Naive thymus-derived CD4-positive, alpha-beta T cell (primary cell): ENCODE measurements around the gene ACAP2. TPM values are rescaled to one million over a fixed set of nuclear protein-coding genes. Genes with fewer than 3 reads are reported as not detected.

Experiments used
- ATAC-seq: fragments of 150-1000 bp; cut with Tn5 transposase; 2 replicates; pipeline ENCODE4 v1.10.0; 2021; ENCODE audit warnings: mild to moderate bottlenecking, moderate library complexity
- CTCF ChIA-PET: fragments of 350-600 bp; sonication (Branson Sonifier 250); formaldehyde crosslinking; loops from one replicate; lab custom pipeline; 2021; ENCODE audit warnings: antibody characterized with exemption; lab: Charles Lee
- POLR2A ChIA-PET: fragments of 350-600 bp; sonication (Branson Sonifier 250); formaldehyde crosslinking; loops from one replicate; lab custom pipeline; 2021; ENCODE audit warnings: antibody characterized with exemption, inconsistent platforms; lab: Charles Lee
- DNase-seq, 9 donors: peaks; one replicate each; pipeline versions ENCODE4 v3.0.0 to v3.0.0-alpha.2; 2020 to 2022; ENCODE audit warnings: mixed read lengths in 1 of 9
- H3K27ac ChIP-seq: one replicate; pipeline ENCODE4 v1.7.0; 2013; ENCODE audit warnings: mild to moderate bottlenecking, low read depth, low read length, moderate library complexity
- H3K27me3 ChIP-seq, 2 donors: one replicate each; pipeline ENCODE4 v1.7.0; 2013; ENCODE audit warnings: low read length in 2 of 2, mild to moderate bottlenecking in 2 of 2, moderate library complexity in 2 of 2; ENCODE audit not compliant: control insufficient read depth in 2 of 2, insufficient read depth in 2 of 2
- H3K36me3 ChIP-seq, 3 experiments: 1 replicate in 2 of 3; 2 replicates in 1 of 3; pipeline ENCODE4 v1.7.0; 2013; ENCODE audit warnings: low read length in 3 of 3, mild to moderate bottlenecking in 3 of 3, moderate library complexity in 1 of 3; ENCODE audit not compliant: insufficient read depth in 3 of 3, control insufficient read depth in 2 of 3
- H3K4me1 ChIP-seq, 2 donors: one replicate each; pipeline ENCODE4 v1.7.0; 2013; ENCODE audit warnings: low read length in 2 of 2, mild to moderate bottlenecking in 2 of 2, moderate library complexity in 1 of 2; ENCODE audit not compliant: control insufficient read depth in 2 of 2, insufficient read depth in 2 of 2
- H3K4me3 ChIP-seq: 2 replicates; pipeline ENCODE4 v1.7.0; 2013; ENCODE audit warnings: mild to moderate bottlenecking, low read length
- H3K9me3 ChIP-seq, 3 experiments: 1 replicate in 2 of 3; 2 replicates in 1 of 3; pipeline ENCODE4 v1.7.0; 2013; ENCODE audit warnings: low read length in 3 of 3; ENCODE audit not compliant: control insufficient read depth in 2 of 3
- H3K27ac Mint-ChIP-seq, 9 donors: one replicate each; pipeline ENCODE4 v1.8.0; 2020 to 2022; ENCODE audit warnings: mixed read lengths in 9 of 9, mild to moderate bottlenecking in 8 of 9, moderate library complexity in 5 of 9, inconsistent platforms in 2 of 9
- H3K27me3 Mint-ChIP-seq, 5 donors: one replicate each; pipeline ENCODE4 v1.8.0; 2021 to 2022; ENCODE audit warnings: mixed read lengths in 5 of 5, mild to moderate bottlenecking in 1 of 5
- H3K36me3 Mint-ChIP-seq, 5 donors: one replicate each; pipeline ENCODE4 v1.8.0; 2020 to 2022; ENCODE audit warnings: mixed read lengths in 5 of 5, mild to moderate bottlenecking in 3 of 5, inconsistent platforms in 1 of 5
- H3K4me1 Mint-ChIP-seq, 7 donors: one replicate each; pipeline ENCODE4 v1.8.0; 2020 to 2022; ENCODE audit warnings: mixed read lengths in 7 of 7, mild to moderate bottlenecking in 3 of 7, inconsistent platforms in 1 of 7
- H3K4me3 Mint-ChIP-seq, 10 donors: one replicate each; pipeline ENCODE4 v1.8.0; 2020 to 2022; ENCODE audit warnings: mild to moderate bottlenecking in 10 of 10, mixed read lengths in 10 of 10, moderate library complexity in 6 of 10, inconsistent platforms in 2 of 10
- H3K9me3 Mint-ChIP-seq, 11 donors: one replicate each; pipeline ENCODE4 v1.8.0; 2020 to 2022; ENCODE audit warnings: mixed read lengths in 11 of 11, mild to moderate bottlenecking in 4 of 11, inconsistent platforms in 1 of 11, moderate library complexity in 1 of 11
- intact Hi-C, 2 donors: fragments of 100-400 bp; cut with micrococcal nuclease; formaldehyde crosslinking; loops; one replicate each; pipeline ENCODE4 v1.15.1; 2023
- polyA plus RNA-seq, 2 donors: library from polyadenylated mRNA; unstranded; fragments of 300-500 nt; fragmentation: Illumina TruSeq; gene quantifications; one replicate each; pipeline ENCODE4 v1.2.3, GENCODE V29; 2021
- total RNA-seq, 6 experiments: library from RNA in 5 of 6; stranded (reverse) in 5 of 6; gene quantifications; 1 replicate in 5 of 6; 2 replicates in 1 of 6; pipeline ENCODE4 v1.2.3 and lab custom pipeline; 2021 to 2026

The ACAP2 gene
- total and polyA plus RNA-seq, 7 experiments from 2014 or later, result 40.1 to 111 (median 72.6) TPM

DNA sequence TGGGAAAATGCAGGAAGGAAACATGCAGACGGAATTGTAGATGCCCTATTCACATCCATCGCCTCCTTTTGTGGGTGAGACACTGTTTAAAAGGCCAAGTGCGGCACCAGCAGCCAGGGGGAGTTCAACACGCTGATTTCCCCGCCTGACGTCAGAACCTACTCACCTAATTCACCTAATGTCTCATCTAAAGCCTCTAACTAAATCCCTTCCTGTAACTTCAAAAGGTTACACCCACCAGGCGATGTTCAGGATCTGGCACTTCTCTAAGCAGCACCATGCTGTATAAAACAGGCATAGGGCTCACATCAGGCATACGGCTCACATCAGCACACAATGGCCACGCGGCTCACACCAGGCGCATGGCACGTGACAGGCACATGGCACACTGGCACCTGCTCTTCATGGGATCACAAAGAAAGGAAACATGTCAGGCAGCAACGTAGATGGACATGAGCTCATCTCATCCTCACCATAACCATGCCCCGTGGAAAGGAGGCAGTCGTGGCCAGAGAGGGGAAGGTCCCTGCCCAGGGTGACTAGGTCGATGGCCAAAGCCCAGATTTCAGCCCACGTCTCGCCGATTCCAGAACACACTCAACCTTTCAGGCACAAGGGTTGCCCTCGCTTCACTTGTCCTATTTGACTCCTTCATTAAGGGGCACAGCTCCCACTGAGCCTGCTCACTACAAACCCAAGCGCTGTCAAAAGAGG is 193.6 kb downstream of the ACAP2 start:
- peaks cover 0 to 2% (median 0%) of the 10 kb centered on the region in 11 donors for H3K9me3 Mint-ChIP-seq
- no peak overlapping the region for H3K4me3 ChIP-seq
- H3K27ac ChIP-seq, result no peak overlapping the region
- peaks cover 0 to 5% of the 10 kb centered on the region in 2 donors for H3K4me1 ChIP-seq
- no peaks in the 10 kb centered on the region for H3K9me3 ChIP-seq
- peaks cover 7 to 20% (median 13%) of the 10 kb centered on the region in 7 donors for H3K4me1 Mint-ChIP-seq
- ChIA-PET CTCF (no interaction called here), POLR2A (no interaction called here)
- no peak overlapping the region for H3K4me3 Mint-ChIP-seq
- DNase-seq (peak in 1 of 9 donors; percentile 12), ATAC-seq (no peak)
- H3K27me3 ChIP-seq, result no peaks in the 10 kb centered on the region
- intact Hi-C loops, result no loop called here
- H3K36me3 ChIP-seq, result no peaks in the 10 kb centered on the region
- peaks cover 0 to 26% (median 18%) of the 10 kb centered on the region in 5 donors for H3K36me3 Mint-ChIP-seq
- H3K27me3 Mint-ChIP-seq, result no peaks in the 10 kb centered on the region
- peak overlapping the region in 1 of 9 donors; percentile 28 for H3K27ac Mint-ChIP-seq

- Mint-ChIP-seq H3K36me3 (peaks cover 0 to 26% (median 18%) of the 10 kb centered on the region in 5 donors), H3K27ac (no peak overlapping the region), H3K9me3 (peaks cover 0 to 2% (median 0%) of the 10 kb centered on the region in 11 donors), H3K27me3 (no peaks in the 10 kb centered on the region), H3K4me3 (no peak overlapping the region), H3K4me1 (peaks cover 7 to 20% (median 13%) of the 10 kb centered on the region in 7 donors)
- Histone ChIP-seq H3K4me3 (no peak overlapping the region), H3K27ac (no peak overlapping the region), H3K4me1 (peaks cover 0 to 5% of the 10 kb centered on the region in 2 donors), H3K9me3 (no peaks in the 10 kb centered on the region), H3K36me3 (no peaks in the 10 kb centered on the region), H3K27me3 (no peaks in the 10 kb centered on the region)
- ATAC-seq (no peak), DNase-seq (no peak)
- ChIA-PET POLR2A (no interaction called here), CTCF (no interaction called here)
- intact Hi-C loops, result no loop called here
Observed at GRCh38 chr3:195248281-195248680, 194.5 kb downstream of the ACAP2 start.

- CTCF ChIA-PET, result no interaction called here
- H3K36me3 ChIP-seq, result no peaks in the 10 kb centered on the region
- intact Hi-C loops, result no loop called here
- Mint-ChIP-seq H3K27me3 (no peaks in the 10 kb centered on the region), H3K9me3 (peaks cover 0 to 4% (median 0%) of the 10 kb centered on the region in 11 donors), H3K27ac (peak overlapping the region in 1 of 9 donors; percentile 7), H3K4me3 (no peak overlapping the region), H3K36me3 (peaks cover 0 to 26% (median 18%) of the 10 kb centered on the region in 5 donors), H3K4me1 (peaks cover 7 to 20% (median 13%) of the 10 kb centered on the region in 7 donors)
- no peak for DNase-seq
- H3K9me3 ChIP-seq, result no peaks in the 10 kb centered on the region
- peaks cover 0 to 5% of the 10 kb centered on the region in 2 donors for H3K4me1 ChIP-seq
- ATAC-seq, result no peak
- H3K4me3 ChIP-seq, result no peak overlapping the region
- no peaks in the 10 kb centered on the region for H3K27me3 ChIP-seq
- H3K27ac ChIP-seq, result no peak overlapping the region
- POLR2A ChIA-PET, result no interaction called here
Observed at GRCh38 chr3:195247863-195248189, 195.0 kb downstream of the ACAP2 start.

DNA sequence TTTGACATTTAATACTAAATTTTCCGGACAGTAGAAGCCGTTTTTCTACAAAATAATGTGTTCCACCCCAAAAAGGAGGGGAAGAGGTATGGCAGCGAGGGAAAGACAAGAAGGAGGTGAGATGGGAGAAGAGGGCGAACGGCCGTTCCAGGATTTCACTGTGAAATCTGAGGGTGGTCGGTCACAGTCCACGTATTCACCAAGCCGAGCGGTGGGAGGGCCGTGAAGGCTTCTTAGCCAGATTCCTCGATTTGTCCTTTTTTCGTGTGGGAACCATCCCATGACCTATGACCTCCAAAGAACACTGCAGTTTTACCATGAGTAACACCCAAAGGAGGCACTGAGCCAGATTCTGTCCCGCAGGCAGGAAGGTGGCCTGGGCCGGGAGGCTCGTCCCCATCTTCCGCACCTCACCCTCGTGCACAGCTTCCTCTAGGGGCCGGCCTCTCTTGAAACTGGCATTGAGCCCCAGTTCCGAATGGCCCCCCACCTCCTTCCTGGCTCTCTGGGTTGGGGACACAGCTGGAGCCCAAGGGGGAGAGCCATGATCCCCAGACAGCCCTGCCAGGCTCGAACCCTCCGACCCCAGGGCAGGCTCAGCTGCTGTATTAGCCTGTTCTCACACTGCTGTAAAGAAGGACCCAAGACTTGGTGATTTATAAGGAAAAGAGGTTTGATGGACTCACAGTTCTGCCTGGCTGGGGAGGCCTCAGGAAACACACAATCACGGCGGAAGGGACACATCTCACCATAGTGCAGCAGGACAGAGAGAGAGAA is 195.5 kb downstream of the ACAP2 start:
- ATAC-seq, result no peak
- H3K27me3 ChIP-seq, result no peaks in the 10 kb centered on the region
- ChIA-PET POLR2A (no interaction called here), CTCF (no interaction called here)
- Mint-ChIP-seq H3K27ac (peak overlapping the region in 2 of 9 donors; percentile 7 to 58), H3K36me3 (peaks cover 0 to 27% (median 19%) of the 10 kb centered on the region in 5 donors), H3K9me3 (peaks cover 0 to 4% (median 0%) of the 10 kb centered on the region in 11 donors), H3K27me3 (no peaks in the 10 kb centered on the region), H3K4me1 (peaks cover 7 to 18% (median 13%) of the 10 kb centered on the region in 7 donors), H3K4me3 (no peak overlapping the region)
- H3K27ac ChIP-seq, result no peak overlapping the region
- no peak overlapping the region for H3K4me3 ChIP-seq
- intact Hi-C loops, result no loop called here
- H3K36me3 ChIP-seq, result no peaks in the 10 kb centered on the region
- peak in 1 of 9 donors; percentile 6 for DNase-seq
- H3K9me3 ChIP-seq, result no peaks in the 10 kb centered on the region
- peaks cover 0 to 5% of the 10 kb centered on the region in 2 donors for H3K4me1 ChIP-seq

DNA sequence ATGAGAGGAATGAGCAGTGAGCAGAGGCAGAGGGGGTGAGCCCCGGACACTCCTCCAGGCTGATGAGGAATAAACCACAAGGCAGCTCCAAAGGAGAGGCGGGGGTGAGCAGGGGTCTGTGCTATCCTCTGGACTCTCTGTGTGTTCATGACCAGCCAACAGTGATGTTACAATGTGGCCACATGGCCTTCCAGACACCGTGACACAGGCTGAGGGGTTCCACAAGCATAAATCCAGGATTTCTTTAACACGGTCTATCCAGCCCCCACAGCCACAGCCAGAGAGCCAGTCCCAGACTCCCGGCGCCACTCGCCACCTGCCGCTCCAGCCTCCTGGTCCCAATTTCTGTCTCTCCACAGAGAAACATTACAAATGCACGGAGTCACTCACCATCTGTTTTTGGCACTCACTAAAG is 196.2 kb downstream of the ACAP2 start:
- POLR2A ChIA-PET, result no interaction called here
- H3K4me1 Mint-ChIP-seq, result peaks cover 7 to 16% (median 13%) of the 10 kb centered on the region in 7 donors

DNA sequence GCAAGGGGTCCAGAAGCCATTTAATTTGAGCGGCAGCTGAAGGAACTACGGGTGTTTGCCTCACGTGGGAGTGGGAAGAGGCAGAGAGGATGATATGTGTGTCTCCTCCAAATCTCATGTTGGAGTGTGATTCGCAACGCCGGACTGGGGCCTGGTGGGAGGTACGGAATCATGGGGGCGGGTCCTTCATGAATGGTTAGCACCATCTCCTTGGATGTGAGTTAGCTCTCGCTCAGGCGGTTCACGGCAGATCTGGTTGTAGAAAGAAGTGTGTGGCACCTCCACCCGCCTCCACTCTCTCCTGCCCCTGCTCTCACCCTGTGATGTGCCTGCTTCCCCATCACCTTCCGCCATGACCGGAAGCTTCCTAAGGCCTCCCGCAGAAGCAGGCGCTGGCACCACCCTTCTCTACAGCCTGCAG is 197.3 kb downstream of the ACAP2 start:
- no peaks in the 10 kb centered on the region for H3K27me3 Mint-ChIP-seq
- Histone ChIP-seq H3K27me3 (no peaks in the 10 kb centered on the region), H3K36me3 (no peaks in the 10 kb centered on the region), H3K27ac (no peak overlapping the region), H3K4me3 (no peak overlapping the region), H3K9me3 (no peaks in the 10 kb centered on the region), H3K4me1 (peaks cover 0 to 2% of the 10 kb centered on the region in 2 donors)
- H3K9me3 Mint-ChIP-seq, result peaks cover 0 to 4% (median 0%) of the 10 kb centered on the region in 11 donors
- DNase-seq (no peak), ATAC-seq (no peak)
- no peak overlapping the region for H3K4me3 Mint-ChIP-seq
- no peak overlapping the region for H3K27ac Mint-ChIP-seq
- intact Hi-C loops, result no loop called here
- POLR2A ChIA-PET, result no interaction called here
- peaks cover 3 to 10% (median 8%) of the 10 kb centered on the region in 7 donors for H3K4me1 Mint-ChIP-seq
- CTCF ChIA-PET, result interaction anchor here (0.6 kb wide), 1 partner anchor 612 kb away, joined by 3 read pairs; no protein-coding TSS in a partner anchor
- H3K36me3 Mint-ChIP-seq, result peaks cover 4 to 39% (median 23%) of the 10 kb centered on the region in 5 donors

More for the DNA sequence above, 196.2 kb downstream of the ACAP2 start:
- no peak for ATAC-seq
- DNase-seq, result no peak
- no peak overlapping the region for H3K27ac Mint-ChIP-seq
- H3K9me3 Mint-ChIP-seq, result peaks cover 0 to 4% (median 0%) of the 10 kb centered on the region in 11 donors
- no peaks in the 10 kb centered on the region for H3K36me3 ChIP-seq
- no peak overlapping the region for H3K4me3 Mint-ChIP-seq
- no peak overlapping the region for H3K4me3 ChIP-seq
- H3K27ac ChIP-seq, result no peak overlapping the region
- no peaks in the 10 kb centered on the region for H3K27me3 ChIP-seq
- CTCF ChIA-PET, result no interaction called here
- intact Hi-C loops, result no loop called here
- no peaks in the 10 kb centered on the region for H3K9me3 ChIP-seq
- peaks cover 0 to 5% of the 10 kb centered on the region in 2 donors for H3K4me1 ChIP-seq
- H3K36me3 Mint-ChIP-seq, result peaks cover 0 to 34% (median 23%) of the 10 kb centered on the region in 5 donors
- no peaks in the 10 kb centered on the region for H3K27me3 Mint-ChIP-seq
